ENCODE data around the gene GLDC. TPM values are rescaled to one million over a fixed set of nuclear protein-coding genes. Genes with fewer than 3 reads are reported as not detected.

GLDC gene
- total and polyA plus RNA-seq, 10 of the 15 experiments (the other 5 are each of a cell fraction or from before 2014, with no cell fraction given), result 33.1 to 165 (median 114) TPM

- TF ChIP-seq ZBTB40 (IDR thresholded peaks at IDR 0.05; ENCODE audit: borderline replicate concordance), result no peak
- TF ChIP-seq MYC (IDR thresholded peaks at IDR 0.05; ENCODE audit: insufficient read depth, insufficient read length, insufficient replicate concordance, low read length, severe bottlenecking), result no peak
- no peak for TF ChIP-seq FOXK2 (IDR thresholded peaks at IDR 0.05)
- TF ChIP-seq CREM (IDR thresholded peaks at IDR 0.05; ENCODE audit: low read depth), result no peak
- no peak for TF ChIP-seq CREB1 (IDR thresholded peaks at IDR 0.05; ENCODE audit: low read depth)
These were observed 24.4 kb upstream of the GLDC start (continued) for GRCh38 chr9:6669881-6670280.

GRCh38 chr9:6667633-6668280 is 22.2 kb upstream of the GLDC start:
- POLR2A ChIA-PET, result interaction anchor here (0.6 to 1.1 kb wide), 4 partner anchors 11 to 36 kb away, joined by 3 to 4 read pairs (median 4); no protein-coding TSS in a partner anchor
- ATAC-seq, result peak; percentile 77
- TF ChIP-seq RAD21 (IDR thresholded peaks at IDR 0.05; ENCODE audit: insufficient read depth, low read depth, low read length) (peak; percentile 75), SMC3 (IDR thresholded peaks at IDR 0.05; ENCODE audit: borderline replicate concordance, low read length) (peak; percentile 75; the same call in 1 of the 2 replicates), RUNX3 (IDR thresholded peaks at IDR 0.05; ENCODE audit: low read length) (peak; percentile 20; the same call in 1 of the 2 replicates), CTCF (IDR thresholded peaks at IDR 0.05 in 2 of 3, conservative IDR thresholded peaks at IDR 0.05 in 1 of 3; ENCODE audit: control insufficient read depth in 2 of 3, extremely low read depth in 1 of 3, insufficient read depth in 1 of 3, low read depth in 3 of 3, low read length in 3 of 3) (peak; percentile 30 to 64 (median 64); a peak in 5 of 6 replicates), CEBPB (IDR thresholded peaks at IDR 0.05; ENCODE audit: borderline replicate concordance in 1 of 2, low read depth in 2 of 2, low read length in 2 of 2) (no peak), PBX3 (IDR thresholded peaks at IDR 0.05; ENCODE audit: insufficient replicate concordance, low read depth, low read length) (no peak), ATF7 (IDR thresholded peaks at IDR 0.05; ENCODE audit: low read depth) (no peak)

More at GRCh38 chr9:6667633-6668280, 22.2 kb upstream of the GLDC start:
- no peaks in the 10 kb centered on the region for H3K36me3 ChIP-seq (ENCODE audit: control insufficient read depth in 2 of 2, insufficient read depth in 2 of 2, low read length in 1 of 2)
- no peak overlapping the region for H3K4me3 ChIP-seq
- BruUV-seq (replicated peaks), result no TSS peak
- H3K9me3 ChIP-seq (replicated peaks; ENCODE audit: control insufficient read depth, insufficient read depth, low read length), result no peaks in the 10 kb centered on the region
- WGBS (ENCODE audit: insufficient coverage, insufficient replicate concordance, low lambda C conversion rate, missing lambda C conversion rate), result 74% methylated on average over 5 of the region's 5 CpGs
- H3K27ac ChIP-seq (ENCODE audit: control insufficient read depth, insufficient read depth), result no peak overlapping the region
- H2AFZ ChIP-seq (ENCODE audit: control insufficient read depth, low read depth, low read length), result no peak overlapping the region
- no peaks in the 10 kb centered on the region; the same call in 1 of the 2 replicates for H3K4me1 ChIP-seq (ENCODE audit: control insufficient read depth, insufficient read depth, low read length)
- CTCF ChIA-PET, result interaction anchor here (0.6 to 3.1 kb wide), 42 partner anchors 9 to 614 kb away, joined by 3 to 49 read pairs (median 4); partner anchors contain the start of gene GLDC
- H3K4me2 ChIP-seq (ENCODE audit: control insufficient read depth, insufficient read depth), result no peak overlapping the region
- H3K27me3 ChIP-seq (replicated peaks in 1 of 2; ENCODE audit: control insufficient read depth in 2 of 2, insufficient read depth in 2 of 2, low read length in 1 of 2), result no peaks in the 10 kb centered on the region
- no peaks in the 10 kb centered on the region for H4K20me1 ChIP-seq (ENCODE audit: control insufficient read depth, insufficient read depth)
- RAD21 ChIA-PET (ENCODE audit: unreplicated experiment), result interaction anchor here (0.6 to 1.5 kb wide), 21 partner anchors 9 to 312 kb away, joined by 3 to 29 read pairs (median 3); no protein-coding TSS in a partner anchor
- no peak overlapping the region for H3K9ac ChIP-seq (ENCODE audit: control insufficient read depth, insufficient read depth, low read length)
- SMC1A ChIA-PET (ENCODE audit: uncharacterized antibody, unreplicated experiment), result interaction anchor here (0.9 to 3.0 kb wide), 26 partner anchors 9 to 113 kb away, joined by 3 to 63 read pairs (median 7); partner anchors contain the start of gene GLDC
- DNase-seq (ENCODE audit: low read depth, low spot score) (no peak), FAIRE-seq (no peak)
- H3K79me2 ChIP-seq (ENCODE audit: control insufficient read depth, insufficient read depth, low read length), result no peaks in the 10 kb centered on the region
- in situ Hi-C loops (cut with MboI) (no loop called here), intact Hi-C loops (cut with micrococcal nuclease; ENCODE audit: unreplicated experiment) (loop anchor here (1.0 kb wide), 1 partner anchor 82 kb away; no protein-coding TSS in a partner anchor)

Data from GM12878 (cell line).